Transverse colon (tissue), 4 donors: ENCODE data around the gene LMTK3. TPM values are rescaled to one million over a fixed set of nuclear protein-coding genes. Genes with fewer than 3 reads are reported as not detected.

Experiments used
- DNase-seq: peaks from one replicate; pipeline ENCODE4 v3.0.0-alpha.2; 2019
- H3K27ac ChIP-seq, 4 donors: fragments of 200-600 bp; sonication (generic); 2 replicates each; pipeline ENCODE4 v1.5.1; 2016 to 2018; ENCODE audit warnings: inconsistent platforms in 4 of 4
- H3K27me3 ChIP-seq: fragments of 200-600 bp; sonication (generic); 2 replicates; pipeline ENCODE4 v1.5.1; 2017; ENCODE audit warnings: inconsistent platforms
- H3K36me3 ChIP-seq, 4 donors: fragments of 200-600 bp; sonication (generic); 2 replicates each; pipeline ENCODE4 v1.5.1; 2017 to 2019; ENCODE audit warnings: inconsistent platforms in 4 of 4
- H3K4me1 ChIP-seq, 4 donors: fragments of 200-600 bp; sonication (generic); 2 replicates each; pipeline ENCODE4 v1.5.1; 2017 to 2020; ENCODE audit warnings: inconsistent platforms in 4 of 4
- H3K4me3 ChIP-seq, 4 donors: fragments of 200-600 bp; sonication (generic); 1 replicate in 1 of 4; 2 replicates in 3 of 4; pipeline versions ENCODE4 v1.5.1 to v1.6.1; 2017 to 2019; ENCODE audit warnings: inconsistent platforms in 4 of 4
- H3K9me3 ChIP-seq, 2 donors: fragments of 200-600 bp; sonication (generic); 2 replicates each; pipeline ENCODE4 v1.5.1; 2017 to 2019; ENCODE audit warnings: inconsistent platforms in 2 of 2
- CTCF ChIP-seq, 5 experiments: fragments of 200-600 bp in 3 of 5; fragments of 450-650 bp in 2 of 5; sonication (generic) in 3 of 5; IDR thresholded peaks; 1 replicate in 2 of 5; 2 replicates in 3 of 5; pipeline ENCODE4 v1.5.1; 2016 to 2017; ENCODE audit warnings: antibody characterized with exemption in 5 of 5, inconsistent platforms in 3 of 5, mild to moderate bottlenecking in 2 of 5, moderate library complexity in 1 of 5
- EP300 ChIP-seq: sonication (generic); formaldehyde crosslinking; IDR thresholded peaks from one replicate; pipeline ENCODE4 v1.6.1; 2017; ENCODE audit warnings: antibody characterized with exemption, low read depth
- POLR2A ChIP-seq: fragments of 450-650 bp; IDR thresholded peaks from one replicate; pipeline ENCODE4 v1.6.1; 2016; ENCODE audit warnings: antibody characterized with exemption, mild to moderate bottlenecking, moderate library complexity
- POLR2AphosphoS5 ChIP-seq, 3 donors: sonication (generic); formaldehyde crosslinking; IDR thresholded peaks; one replicate each; pipeline ENCODE4 v1.6.1; 2016; ENCODE audit warnings: antibody characterized with exemption in 3 of 3
- WGBS, 2 donors: methylation state at CpG; one replicate each; pipeline ENCODE4 v1.1.5; 2018; ENCODE audit warnings: low coverage in 1 of 2; 5-methylcytosine and 5-hydroxymethylcytosine counted together
- in situ Hi-C, 4 donors: fragments of 200-750 bp; cut with MboI; loops; one replicate each; pipeline versions ENCODE4 v1.15.0 to v1.15.1; 2017; ENCODE audit warnings: low sequenced_read_pairs in 3 of 4, low pct_ligation_motif_present in 1 of 4, low pct_unique_long_range_greater_than_20kb in 1 of 4
- intact Hi-C: fragments of 100-400 bp; cut with DNase I; formaldehyde crosslinking; loops from one replicate; pipeline ENCODE4 v1.15.1; 2023; ENCODE audit warnings: low total_unique reads
- total RNA-seq, 4 donors: library from RNA; depleted of rRNA; stranded (reverse); fragments of >200 nt; gene quantifications; one replicate each; pipeline ENCODE4 v1.1.0, GENCODE V29; 2016

LMTK3 gene
- total RNA-seq, 4 donors from 2014 or later = 0.68 to 2.4 (median 1.1) TPM; not detected in 1

GRCh38 chr19:48498595-48499311 is 12.9 kb downstream of the LMTK3 start:
- intact Hi-C loops = no loop called here
- Histone ChIP-seq H3K9me3 (no peaks in the 10 kb centered on the region), H3K27me3 (peaks cover 49% of the 10 kb centered on the region), H3K4me1 (peaks cover 4 to 32% (median 23%) of the 10 kb centered on the region in 4 donors), H3K27ac (no peak overlapping the region), H3K4me3 (no peak overlapping the region), H3K36me3 (no peaks in the 10 kb centered on the region)
- in situ Hi-C loops = no loop called here
- 67 to 70% methylated on average over 3 to 29 of the region's 59 CpGs for WGBS, 2 donors
- no peak for DNase-seq
- no peak for TF ChIP-seq CTCF (IDR thresholded peaks at IDR 0.05)
- TF ChIP-seq EP300 = no peak
- TF ChIP-seq POLR2AphosphoS5 (IDR thresholded peaks at IDR 0.05) = no peak
- TF ChIP-seq POLR2A = no peak

DNA sequence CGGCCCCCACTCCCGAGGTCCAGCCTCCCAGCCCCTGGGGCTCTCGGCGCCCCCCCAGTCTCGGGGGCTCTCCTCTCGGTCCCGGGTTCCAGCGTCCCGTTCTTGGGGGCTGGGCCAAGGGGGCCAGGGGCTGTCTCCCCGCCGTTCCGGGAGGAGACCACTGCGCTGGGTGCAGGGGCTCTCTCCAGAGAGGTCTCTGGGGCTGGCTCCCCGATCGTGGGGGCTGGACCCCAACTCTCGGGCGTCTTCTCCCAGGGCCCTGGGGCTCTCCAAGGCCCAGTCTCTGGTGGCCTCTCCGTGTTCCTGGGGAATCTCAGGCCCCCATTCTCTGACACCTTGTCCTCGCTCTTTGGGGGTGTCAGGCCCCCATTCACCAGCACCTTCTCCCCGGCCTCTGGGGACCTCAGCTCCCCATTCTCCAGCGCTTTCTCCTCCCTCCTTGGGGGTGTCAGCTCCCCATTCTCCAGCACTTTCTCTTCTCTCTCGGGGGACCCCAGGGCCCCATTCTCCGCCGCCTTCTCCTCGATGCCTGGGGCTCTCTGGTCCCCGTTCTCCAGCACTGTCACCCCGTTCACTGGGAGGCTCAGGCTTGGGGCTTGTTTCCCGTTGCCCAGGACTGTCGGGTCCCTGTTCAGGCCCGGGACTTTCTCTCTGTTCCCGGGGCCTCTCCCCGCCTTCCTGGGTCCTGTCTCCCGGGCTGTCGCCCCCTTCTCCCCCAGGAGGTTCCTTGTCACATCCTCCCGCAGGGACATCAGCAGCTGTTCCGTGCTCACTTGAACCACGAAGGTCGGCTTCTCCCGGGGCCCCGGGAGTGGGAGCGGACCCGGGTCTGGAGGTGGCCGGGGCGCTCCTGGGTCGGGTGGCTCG is 13.7 kb downstream of the LMTK3 start:
- in situ Hi-C loops = no loop called here
- no peak for DNase-seq

GRCh38 chr19:48496959-48497727 is 14.5 kb downstream of the LMTK3 start:
- 50 to 53% methylated on average over 1 to 31 of the region's 45 CpGs for WGBS, 2 donors
- H3K4me1 ChIP-seq = peaks cover 4 to 38% (median 24%) of the 10 kb centered on the region in 4 donors
- H3K27me3 ChIP-seq = peaks cover 46% of the 10 kb centered on the region
- in situ Hi-C loops (no loop called here), intact Hi-C loops (no loop called here)
- no peak overlapping the region for H3K4me3 ChIP-seq
- no peaks in the 10 kb centered on the region for H3K9me3 ChIP-seq
- H3K36me3 ChIP-seq = no peaks in the 10 kb centered on the region
- H3K27ac ChIP-seq = no peak overlapping the region
- DNase-seq = no peak
- TF ChIP-seq POLR2A = no peak
- no peak for TF ChIP-seq EP300
- no peak for TF ChIP-seq POLR2AphosphoS5 (IDR thresholded peaks at IDR 0.05)
- no peak for TF ChIP-seq CTCF (IDR thresholded peaks at IDR 0.05)

More for the DNA sequence above, 13.7 kb downstream of the LMTK3 start:
- WGBS, 2 donors = 26 to 69% methylated on average over 3 to 33 of the region's 46 CpGs
- TF ChIP-seq EP300 (no peak), CTCF (IDR thresholded peaks at IDR 0.05) (no peak), POLR2A (no peak), POLR2AphosphoS5 (IDR thresholded peaks at IDR 0.05) (no peak)
- Histone ChIP-seq H3K36me3 (no peaks in the 10 kb centered on the region), H3K27me3 (peaks cover 49% of the 10 kb centered on the region), H3K27ac (no peak overlapping the region), H3K4me1 (peaks cover 4 to 32% (median 23%) of the 10 kb centered on the region in 4 donors), H3K9me3 (no peaks in the 10 kb centered on the region), H3K4me3 (no peak overlapping the region)
- intact Hi-C loops = no loop called here

DNA sequence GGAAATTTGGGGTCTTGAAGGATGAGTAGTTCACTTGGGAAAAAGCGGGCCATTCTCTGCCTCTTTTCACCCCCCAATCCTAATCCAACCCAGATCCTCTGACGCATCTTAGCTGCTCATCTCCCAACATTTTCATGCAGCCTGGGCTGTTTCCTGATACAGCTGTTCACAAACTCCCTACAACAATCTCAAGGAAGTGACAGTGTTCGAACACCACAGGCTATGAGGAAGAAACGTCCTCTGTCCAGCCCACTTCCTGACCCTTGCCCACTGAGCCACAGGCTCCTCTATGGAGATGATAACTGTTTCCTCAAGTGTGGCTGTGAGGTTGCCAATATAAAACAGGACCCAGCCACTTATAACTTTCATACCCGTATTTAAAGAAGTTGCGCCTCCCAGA is 16.2 kb downstream of the LMTK3 start:
- WGBS, 2 donors = 47 to 60% methylated on average over 5 to 6 of the region's 6 CpGs
- in situ Hi-C loops = no loop called here
- intact Hi-C loops = no loop called here

More for the DNA sequence above, 16.2 kb downstream of the LMTK3 start:
- TF ChIP-seq EP300 (no peak), POLR2AphosphoS5 (IDR thresholded peaks at IDR 0.05) (no peak), POLR2A (no peak), CTCF (IDR thresholded peaks at IDR 0.05) (no peak)
- H3K4me3 ChIP-seq = no peak overlapping the region
- H3K27ac ChIP-seq = no peak overlapping the region
- no peaks in the 10 kb centered on the region for H3K9me3 ChIP-seq
- H3K27me3 ChIP-seq = peaks cover 43% of the 10 kb centered on the region
- peaks cover 15 to 45% (median 31%) of the 10 kb centered on the region in 4 donors for H3K4me1 ChIP-seq
- no peaks in the 10 kb centered on the region for H3K36me3 ChIP-seq
- no peak for DNase-seq
